SU-DHL-6 (cell line): Measurements from ENCODE around the gene CACNG3.

Source experiments
- H2AFZ ChIP-seq: fragments of 200-600 bp; sonication (generic); 2 replicates; pipeline ENCODE4 v1.6.1; 2014; ENCODE audit warnings: low read depth, mild to moderate bottlenecking, moderate library complexity, mixed read lengths, antibody characterized with exemption, low read length; ENCODE audit not compliant: severe bottlenecking
- H3F3A ChIP-seq: fragments of 200-600 bp; shearing (Covaris generic); 2 replicates; pipeline ENCODE4 v1.6.0; 2016; ENCODE audit warnings: antibody characterized with exemption, mild to moderate bottlenecking; ENCODE audit not compliant: insufficient read depth
- H3K27ac ChIP-seq: fragments of 200-600 bp; sonication (generic); 2 replicates; pipeline ENCODE4 v1.5.1; 2016; ENCODE audit warnings: low read depth, mild to moderate bottlenecking, low read length, moderate library complexity, mixed read lengths
- H3K27me3 ChIP-seq: fragments of 200-600 bp; sonication (generic), shearing (Covaris generic); 2 replicates; pipeline ENCODE4 v1.6.0; 2014; ENCODE audit warnings: mild to moderate bottlenecking, low read length
- H3K36me3 ChIP-seq: fragments of 200-600 bp; sonication (generic); 2 replicates; pipeline ENCODE4 v1.6.1; 2014; ENCODE audit warnings: mild to moderate bottlenecking, low read length, mixed read lengths
- H3K4me2 ChIP-seq: fragments of 300-600, 200-600 bp; shearing (Covaris generic), sonication (generic); 2 replicates; pipeline ENCODE4 v1.6.0; 2014; ENCODE audit warnings: low read length, low read depth, mild to moderate bottlenecking; ENCODE audit not compliant: poor library complexity, severe bottlenecking
- H3K4me3 ChIP-seq: fragments of 200-600 bp; sonication (generic); 2 replicates; pipeline ENCODE4 v1.5.1; 2014; ENCODE audit warnings: antibody characterized with exemption, low read length, mild to moderate bottlenecking, mixed read lengths; ENCODE audit not compliant: insufficient read depth, poor library complexity, severe bottlenecking
- H3K79me2 ChIP-seq: fragments of 200-600 bp; sonication (generic); 2 replicates; pipeline ENCODE4 v1.6.1; 2014; ENCODE audit warnings: mild to moderate bottlenecking, low read length, moderate library complexity; ENCODE audit not compliant: insufficient read depth
- H3K9ac ChIP-seq: fragments of 200-600 bp; sonication (generic); 2 replicates; pipeline ENCODE4 v1.7.0; 2014; ENCODE audit warnings: mild to moderate bottlenecking, low read length
- H3K9me2 ChIP-seq: fragments of 200-600 bp; sonication (generic); replicated peaks from 2 replicates; pipeline ENCODE4 v1.6.1; 2014; ENCODE audit warnings: low read length; ENCODE audit not compliant: insufficient read depth
- H3K9me3 ChIP-seq: fragments of 200-600 bp; sonication (generic); 2 replicates; pipeline ENCODE4 v1.6.1; 2014; ENCODE audit warnings: low read length, mixed read lengths; ENCODE audit not compliant: insufficient read depth
- H4K20me1 ChIP-seq: fragments of 200-600 bp; sonication (generic); 2 replicates; pipeline ENCODE4 v1.6.1; 2014; ENCODE audit warnings: low read depth, mild to moderate bottlenecking, antibody characterized with exemption, low read length, moderate library complexity, mixed read lengths
- EZH2phosphoT487 ChIP-seq: fragments of 200-600 bp; sonication (generic), shearing (Covaris generic); conservative IDR thresholded peaks from 2 replicates; pipeline ENCODE4 v1.6.1; 2018; ENCODE audit warnings: mild to moderate bottlenecking, antibody characterized with exemption, low read length, moderate library complexity, mixed read lengths
- TF ChIP-seq, protein P1 (sequence below): fragments of 200-600 bp; sonication (generic); IDR thresholded peaks from one replicate; pipeline ENCODE4 v1.5.1; 2017; ENCODE audit warnings: antibody characterized with exemption, mild to moderate bottlenecking, low read length, moderate library complexity; ENCODE audit not compliant: insufficient read depth, poor library complexity, severe bottlenecking

Gene CACNG3

DNA sequence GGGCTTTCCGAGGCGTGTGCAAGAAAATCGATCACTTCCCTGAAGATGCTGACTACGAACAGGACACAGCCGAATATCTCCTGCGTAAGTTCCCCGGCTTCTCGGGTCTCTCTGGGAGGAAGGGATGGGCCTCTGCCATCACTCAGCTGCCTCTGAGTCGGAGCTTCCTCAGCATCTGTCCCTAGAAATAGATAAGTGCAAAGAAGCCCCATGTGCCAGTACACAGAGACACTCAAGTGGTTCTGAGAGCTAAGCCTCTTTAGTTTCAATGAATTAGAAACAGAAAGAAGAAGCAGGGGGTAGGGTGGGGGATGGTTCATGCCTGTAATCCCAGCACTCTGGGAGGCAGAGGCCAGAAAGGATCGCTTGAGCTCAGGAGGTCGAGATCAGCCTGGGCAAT lies 90.6 kb downstream of the CACNG3 start:
- H3K4me3 ChIP-seq, result no peak overlapping the region
- H2AFZ ChIP-seq, result no peak overlapping the region
- H3K4me2 ChIP-seq, result no peak overlapping the region
- no peaks in the 10 kb centered on the region for H3F3A ChIP-seq
- no peak overlapping the region for H3K9ac ChIP-seq
- no peaks in the 10 kb centered on the region for H4K20me1 ChIP-seq
- H3K79me2 ChIP-seq, result no peaks in the 10 kb centered on the region
- H3K9me3 ChIP-seq, result no peaks in the 10 kb centered on the region
- H3K27ac ChIP-seq, result no peak overlapping the region
- H3K36me3 ChIP-seq, result no peaks in the 10 kb centered on the region
- TF ChIP-seq, protein P1, sequence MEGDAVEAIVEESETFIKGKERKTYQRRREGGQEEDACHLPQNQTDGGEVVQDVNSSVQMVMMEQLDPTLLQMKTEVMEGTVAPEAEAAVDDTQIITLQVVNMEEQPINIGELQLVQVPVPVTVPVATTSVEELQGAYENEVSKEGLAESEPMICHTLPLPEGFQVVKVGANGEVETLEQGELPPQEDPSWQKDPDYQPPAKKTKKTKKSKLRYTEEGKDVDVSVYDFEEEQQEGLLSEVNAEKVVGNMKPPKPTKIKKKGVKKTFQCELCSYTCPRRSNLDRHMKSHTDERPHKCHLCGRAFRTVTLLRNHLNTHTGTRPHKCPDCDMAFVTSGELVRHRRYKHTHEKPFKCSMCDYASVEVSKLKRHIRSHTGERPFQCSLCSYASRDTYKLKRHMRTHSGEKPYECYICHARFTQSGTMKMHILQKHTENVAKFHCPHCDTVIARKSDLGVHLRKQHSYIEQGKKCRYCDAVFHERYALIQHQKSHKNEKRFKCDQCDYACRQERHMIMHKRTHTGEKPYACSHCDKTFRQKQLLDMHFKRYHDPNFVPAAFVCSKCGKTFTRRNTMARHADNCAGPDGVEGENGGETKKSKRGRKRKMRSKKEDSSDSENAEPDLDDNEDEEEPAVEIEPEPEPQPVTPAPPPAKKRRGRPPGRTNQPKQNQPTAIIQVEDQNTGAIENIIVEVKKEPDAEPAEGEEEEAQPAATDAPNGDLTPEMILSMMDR, result no peak
- no peak for TF ChIP-seq EZH2phosphoT487
- no peaks in the 10 kb centered on the region for H3K27me3 ChIP-seq
- no peaks in the 10 kb centered on the region for H3K9me2 ChIP-seq

DNA sequence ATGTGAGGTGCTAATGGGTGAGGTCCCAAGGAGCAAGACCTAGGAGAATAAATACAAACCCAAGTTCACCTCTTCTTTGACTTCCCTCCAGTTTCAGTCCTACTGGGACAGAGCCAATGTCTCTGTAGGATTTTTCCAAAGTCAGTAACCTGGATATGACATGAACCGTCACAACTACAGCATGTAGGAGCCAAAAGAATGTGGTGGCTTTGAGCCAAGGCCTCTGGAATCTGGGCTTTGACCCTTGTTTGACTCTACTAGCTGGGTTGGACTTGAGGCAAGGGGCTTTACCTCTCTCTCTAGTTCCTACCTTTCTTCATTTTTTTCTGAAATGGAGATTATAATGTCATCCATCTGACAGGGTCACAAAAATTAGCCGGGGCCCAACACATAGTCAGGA lies 91.4 kb downstream of the CACNG3 start:
- Histone ChIP-seq H3K9ac (no peak overlapping the region), H3F3A (no peaks in the 10 kb centered on the region), H3K9me3 (no peaks in the 10 kb centered on the region), H3K36me3 (no peaks in the 10 kb centered on the region), H3K4me3 (no peak overlapping the region), H2AFZ (no peak overlapping the region), H3K27ac (no peak overlapping the region), H3K9me2 (no peaks in the 10 kb centered on the region), H3K27me3 (no peaks in the 10 kb centered on the region), H3K4me2 (no peak overlapping the region), H4K20me1 (no peaks in the 10 kb centered on the region), H3K79me2 (no peaks in the 10 kb centered on the region)
- TF ChIP-seq, protein P1, result no peak
- no peak for TF ChIP-seq EZH2phosphoT487

DNA sequence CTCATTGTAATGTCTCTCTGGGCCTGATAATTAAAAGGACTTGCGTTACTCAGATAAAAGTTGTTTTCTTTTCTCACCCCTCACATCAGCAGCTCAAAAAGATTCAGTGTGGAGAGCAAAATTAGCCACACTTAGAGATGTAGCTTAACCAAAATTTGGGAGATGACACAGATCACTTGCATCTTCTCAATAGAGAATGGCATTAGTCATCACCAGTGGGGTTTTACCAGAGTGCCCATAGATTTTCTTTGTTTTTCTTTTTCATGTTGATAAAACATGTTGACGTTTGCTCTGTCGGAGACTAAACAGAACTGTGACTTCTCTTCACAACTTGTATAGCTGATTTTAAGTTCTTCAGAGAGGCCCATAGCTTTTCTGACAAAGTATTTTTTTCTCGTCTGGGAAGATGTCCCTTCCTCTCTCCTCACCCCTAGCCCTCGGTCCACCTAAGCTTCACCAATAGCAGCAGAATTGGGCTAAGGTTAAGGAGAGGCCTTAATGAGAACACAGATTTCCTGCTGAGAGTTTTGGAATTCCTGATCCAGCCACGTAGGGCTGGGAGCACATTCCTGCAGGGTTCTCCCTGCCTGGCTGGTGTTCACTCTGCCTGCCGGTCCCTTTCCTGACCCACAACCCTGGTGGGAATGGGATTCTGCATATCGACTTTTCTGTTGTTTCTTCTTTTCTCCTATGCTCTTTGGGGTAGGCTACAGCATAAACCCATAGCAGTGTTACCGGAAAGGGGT lies 92.6 kb downstream of the CACNG3 start:
- no peak overlapping the region for H3K4me2 ChIP-seq
- H3K79me2 ChIP-seq, result no peaks in the 10 kb centered on the region
- no peaks in the 10 kb centered on the region for H3K27me3 ChIP-seq
- no peaks in the 10 kb centered on the region for H3K9me2 ChIP-seq
- no peak overlapping the region for H3K4me3 ChIP-seq
- H3K9ac ChIP-seq, result no peak overlapping the region
- H3K27ac ChIP-seq, result no peak overlapping the region
- TF ChIP-seq, protein P1, result no peak
- no peak for TF ChIP-seq EZH2phosphoT487
- no peaks in the 10 kb centered on the region for H4K20me1 ChIP-seq
- no peaks in the 10 kb centered on the region for H3K36me3 ChIP-seq
- H3K9me3 ChIP-seq, result no peaks in the 10 kb centered on the region
- H2AFZ ChIP-seq, result no peak overlapping the region
- H3F3A ChIP-seq, result no peaks in the 10 kb centered on the region
